HG03439 (cell line): ENCODE measurements around the gene CTDSP2.
"Not testable (repeated sequence)": the region's sequence is repeated elsewhere in the genome, so short reads cannot be mapped to it uniquely, and the experiment has no call there.

Source experiments
- ATAC-seq: cut with Tn5 transposase; IDR thresholded peaks from one replicate; pipeline ENCODE4 v1.9.1; 2021; ENCODE audit warnings: mild to moderate bottlenecking, moderate library complexity; ENCODE audit not compliant: unreplicated experiment

Gene CTDSP2

GRCh38 chr12:57846577-57847319 is at the start of gene CTDSP2:
CTDSP2 (minus strand) TSS chr12:57846729; CDS start chr12:57846435, 294 bp downstream.
- ATAC-seq: peak; percentile 45

- ATAC-seq: no peak
Observed at GRCh38 chr12:57896115-57896433, 49.5 kb upstream of the CTDSP2 start.

GRCh38 chr12:57895389-57896114 is 49.0 kb upstream of the CTDSP2 start:
- ATAC-seq: no peak

GRCh38 chr12:57894399-57895292 is 48.1 kb upstream of the CTDSP2 start:
- ATAC-seq: no peak

- ATAC-seq: no peak
Observed at GRCh38 chr12:57893431-57894353, 47.2 kb upstream of the CTDSP2 start.

- no peak for ATAC-seq
Observed at GRCh38 chr12:57892232-57892972, 45.9 kb upstream of the CTDSP2 start.

GRCh38 chr12:57891542-57892228 is 45.2 kb upstream of the CTDSP2 start:
- no peak for ATAC-seq

GRCh38 chr12:57890191-57891115 is 43.9 kb upstream of the CTDSP2 start:
- ATAC-seq: no peak

- ATAC-seq: no peak
Observed at GRCh38 chr12:57889500-57889989, 43.0 kb upstream of the CTDSP2 start.

- ATAC-seq: no peak
Observed at GRCh38 chr12:57888409-57889157, 42.1 kb upstream of the CTDSP2 start.

GRCh38 chr12:57887631-57888408 is 41.3 kb upstream of the CTDSP2 start:
- no peak for ATAC-seq

GRCh38 chr12:57886964-57887363 is 40.4 kb upstream of the CTDSP2 start:
- ATAC-seq: not testable (repeated sequence)

GRCh38 chr12:57886542-57886941 is 40.0 kb upstream of the CTDSP2 start:
- ATAC-seq: no peak

- no peak for ATAC-seq
Observed at GRCh38 chr12:57885207-57885606, 38.7 kb upstream of the CTDSP2 start.

- no peak for ATAC-seq
Observed at GRCh38 chr12:57883700-57884099, 37.2 kb upstream of the CTDSP2 start.

GRCh38 chr12:57883057-57883456 is 36.5 kb upstream of the CTDSP2 start:
- ATAC-seq: no peak
